ENCODE results near the gene OTOG.

The OTOG gene

GRCh38 chr11:17528181-17528691, 18.8 kb upstream of the OTOG start:
- Histone ChIP-seq H2AFZ (ENCODE audit: low read length) (no peak overlapping the region), H3K4me1 (ENCODE audit: low read length) (no peaks in the 10 kb centered on the region), H3K27ac (ENCODE audit: low read length) (no peak overlapping the region), H4K20me1 (ENCODE audit: insufficient read depth, low read length) (no peaks in the 10 kb centered on the region), H3K36me3 (replicated peaks; ENCODE audit: insufficient read depth, low read length) (no peaks in the 10 kb centered on the region), H3K9me2 (replicated peaks; ENCODE audit: insufficient read depth, low read length) (no peaks in the 10 kb centered on the region), H3K27me3 (replicated peaks; ENCODE audit: insufficient read depth, low read length) (peaks cover 44% of the 10 kb centered on the region), H3K4me2 (ENCODE audit: low read depth, low read length) (no peak overlapping the region), H3K79me2 (ENCODE audit: low read length) (no peaks in the 10 kb centered on the region), H3K4me3 (ENCODE audit: low read length) (no peak overlapping the region), H3K9ac (ENCODE audit: low read length) (no peak overlapping the region), H3K9me3 (replicated peaks; ENCODE audit: insufficient read depth, low read length) (no peaks in the 10 kb centered on the region), H3F3A (ENCODE audit: insufficient read depth, low read length) (no peaks in the 10 kb centered on the region)
- peak; percentile 57 for DNase-seq
- TF ChIP-seq CTCF (IDR thresholded peaks at IDR 0.05; ENCODE audit: low read length) (peak; percentile 82), EZH2 (optimal IDR thresholded peaks at IDR 0.05; ENCODE audit: low read depth, low read length) (no peak), EZH2phosphoT487 (IDR thresholded peaks at IDR 0.05; ENCODE audit: low read length) (no peak)

GRCh38 chr11:17528906-17529843, 17.9 kb upstream of the OTOG start:
- H4K20me1 ChIP-seq (ENCODE audit: insufficient read depth, low read length), result no peaks in the 10 kb centered on the region
- no peak overlapping the region for H3K27ac ChIP-seq (ENCODE audit: low read length)
- H2AFZ ChIP-seq (ENCODE audit: low read length), result no peak overlapping the region
- no peaks in the 10 kb centered on the region for H3K9me3 ChIP-seq (replicated peaks; ENCODE audit: insufficient read depth, low read length)
- no peak overlapping the region for H3K9ac ChIP-seq (ENCODE audit: low read length)
- no peak overlapping the region for H3K4me2 ChIP-seq (ENCODE audit: low read depth, low read length)
- H3K4me1 ChIP-seq (ENCODE audit: low read length), result no peaks in the 10 kb centered on the region
- TF ChIP-seq EZH2phosphoT487 (IDR thresholded peaks at IDR 0.05; ENCODE audit: low read length), result no peak
- no peak for TF ChIP-seq CTCF (IDR thresholded peaks at IDR 0.05; ENCODE audit: low read length)
- no peak for TF ChIP-seq EZH2 (optimal IDR thresholded peaks at IDR 0.05; ENCODE audit: low read depth, low read length)
- no peak for DNase-seq
- no peak overlapping the region for H3K4me3 ChIP-seq (ENCODE audit: low read length)
- no peaks in the 10 kb centered on the region for H3K9me2 ChIP-seq (replicated peaks; ENCODE audit: insufficient read depth, low read length)
- H3K27me3 ChIP-seq (replicated peaks; ENCODE audit: insufficient read depth, low read length), result peaks cover 44% of the 10 kb centered on the region
- H3F3A ChIP-seq (ENCODE audit: insufficient read depth, low read length), result no peaks in the 10 kb centered on the region
- no peaks in the 10 kb centered on the region for H3K36me3 ChIP-seq (replicated peaks; ENCODE audit: insufficient read depth, low read length)
- H3K79me2 ChIP-seq (ENCODE audit: low read length), result no peaks in the 10 kb centered on the region

GRCh38 chr11:17529844-17530185, 17.2 kb upstream of the OTOG start:
- H3K4me3 ChIP-seq (ENCODE audit: low read length), result no peak overlapping the region
- no peaks in the 10 kb centered on the region for H3K36me3 ChIP-seq (replicated peaks; ENCODE audit: insufficient read depth, low read length)
- no peak overlapping the region for H3K27ac ChIP-seq (ENCODE audit: low read length)
- H3K4me2 ChIP-seq (ENCODE audit: low read depth, low read length), result no peak overlapping the region
- no peaks in the 10 kb centered on the region for H3F3A ChIP-seq (ENCODE audit: insufficient read depth, low read length)
- H3K79me2 ChIP-seq (ENCODE audit: low read length), result no peaks in the 10 kb centered on the region
- no peak for TF ChIP-seq EZH2 (optimal IDR thresholded peaks at IDR 0.05; ENCODE audit: low read depth, low read length)
- H3K9me2 ChIP-seq (replicated peaks; ENCODE audit: insufficient read depth, low read length), result no peaks in the 10 kb centered on the region
- H3K9me3 ChIP-seq (replicated peaks; ENCODE audit: insufficient read depth, low read length), result no peaks in the 10 kb centered on the region
- H4K20me1 ChIP-seq (ENCODE audit: insufficient read depth, low read length), result no peaks in the 10 kb centered on the region
- H2AFZ ChIP-seq (ENCODE audit: low read length), result no peak overlapping the region
- DNase-seq, result no peak
- no peak overlapping the region for H3K9ac ChIP-seq (ENCODE audit: low read length)
- H3K4me1 ChIP-seq (ENCODE audit: low read length), result no peaks in the 10 kb centered on the region
- peaks cover 42% of the 10 kb centered on the region for H3K27me3 ChIP-seq (replicated peaks; ENCODE audit: insufficient read depth, low read length)
